Retinal pigment epithelial cell (primary cell): ENCODE data around the gene GPR141.

Experiments used
- DNase-seq: peaks from one replicate; pipeline ENCODE4 v3.0.0-alpha.2; 2010; ENCODE audit warnings: low read depth
- H3K4me3 ChIP-seq: 2 replicates; pipeline ENCODE4 v1.5.1; 2011; ENCODE audit warnings: mild to moderate bottlenecking, low read length, control low read depth, moderate library complexity
- TF ChIP-seq, protein P1 (sequence below): conservative IDR thresholded peaks from 2 replicates; pipeline ENCODE4 v1.5.1; 2011; ENCODE audit warnings: low read depth, low read length, control low read depth, inconsistent platforms

The GPR141 gene

DNA sequence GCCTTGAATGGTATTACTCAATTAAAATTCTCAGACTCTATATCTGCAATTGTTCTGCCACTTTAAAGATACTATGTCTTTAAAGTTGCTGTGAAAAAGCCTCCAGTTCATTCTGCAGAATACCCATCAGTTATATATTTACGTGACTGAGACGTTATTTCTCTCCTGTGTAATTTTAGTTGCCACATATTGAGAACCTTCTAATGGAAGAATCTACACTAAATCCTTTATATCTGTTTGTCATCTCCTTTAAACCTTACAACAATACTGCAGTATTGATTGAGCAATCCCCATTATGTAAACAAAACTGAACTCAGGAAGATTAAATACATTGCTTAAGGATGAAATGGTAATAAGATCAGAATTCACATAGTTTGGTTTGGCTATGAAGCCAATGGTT, 30.0 kb downstream of the GPR141 start:
- TF ChIP-seq, protein P1, sequence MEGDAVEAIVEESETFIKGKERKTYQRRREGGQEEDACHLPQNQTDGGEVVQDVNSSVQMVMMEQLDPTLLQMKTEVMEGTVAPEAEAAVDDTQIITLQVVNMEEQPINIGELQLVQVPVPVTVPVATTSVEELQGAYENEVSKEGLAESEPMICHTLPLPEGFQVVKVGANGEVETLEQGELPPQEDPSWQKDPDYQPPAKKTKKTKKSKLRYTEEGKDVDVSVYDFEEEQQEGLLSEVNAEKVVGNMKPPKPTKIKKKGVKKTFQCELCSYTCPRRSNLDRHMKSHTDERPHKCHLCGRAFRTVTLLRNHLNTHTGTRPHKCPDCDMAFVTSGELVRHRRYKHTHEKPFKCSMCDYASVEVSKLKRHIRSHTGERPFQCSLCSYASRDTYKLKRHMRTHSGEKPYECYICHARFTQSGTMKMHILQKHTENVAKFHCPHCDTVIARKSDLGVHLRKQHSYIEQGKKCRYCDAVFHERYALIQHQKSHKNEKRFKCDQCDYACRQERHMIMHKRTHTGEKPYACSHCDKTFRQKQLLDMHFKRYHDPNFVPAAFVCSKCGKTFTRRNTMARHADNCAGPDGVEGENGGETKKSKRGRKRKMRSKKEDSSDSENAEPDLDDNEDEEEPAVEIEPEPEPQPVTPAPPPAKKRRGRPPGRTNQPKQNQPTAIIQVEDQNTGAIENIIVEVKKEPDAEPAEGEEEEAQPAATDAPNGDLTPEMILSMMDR: no peak

DNA sequence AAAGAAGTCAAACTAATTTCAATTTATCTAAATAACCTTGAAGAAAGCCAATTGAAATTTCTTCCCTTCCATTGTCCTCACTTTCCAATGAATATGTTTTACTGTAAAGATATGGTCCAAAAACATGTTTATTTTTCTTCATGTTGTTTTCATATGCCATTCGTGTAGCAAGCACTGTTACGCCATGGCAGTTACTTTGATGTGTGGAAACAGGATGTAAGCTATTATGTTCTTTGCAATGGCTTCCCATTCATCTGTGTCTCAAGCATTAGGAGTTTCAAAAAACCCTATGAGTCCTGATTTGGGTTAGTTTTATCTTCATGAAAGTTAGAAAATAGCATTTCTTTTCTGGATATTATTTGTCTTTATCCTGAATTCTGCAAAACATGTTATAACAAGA, 31.0 kb downstream of the GPR141 start:
- no peak overlapping the region for H3K4me3 ChIP-seq
- DNase-seq: no peak
- TF ChIP-seq, protein P1: no peak

More for the DNA sequence above, 30.0 kb downstream of the GPR141 start:
- DNase-seq: no peak
- H3K4me3 ChIP-seq: no peak overlapping the region

DNA sequence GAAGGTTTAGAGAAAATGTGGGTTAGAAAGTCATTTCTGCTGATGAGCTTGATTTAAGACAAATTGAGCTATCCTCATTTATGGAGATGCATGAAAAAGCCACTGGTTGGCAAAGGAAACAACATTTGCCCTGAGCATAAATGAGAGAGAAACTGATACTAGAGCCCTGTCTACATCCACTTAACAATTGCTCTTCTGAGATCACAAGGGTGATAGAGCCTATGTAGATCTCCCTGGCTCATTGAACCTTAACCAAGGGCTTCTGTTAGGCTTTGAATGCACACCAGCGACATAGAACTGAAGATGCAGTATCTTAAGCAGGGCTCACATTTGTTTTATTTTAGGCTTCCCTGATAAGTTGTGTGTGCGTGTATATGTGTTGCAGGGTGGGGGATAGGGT, 35.0 kb downstream of the GPR141 start:
- TF ChIP-seq, protein P1: no peak
- no peak for DNase-seq
- H3K4me3 ChIP-seq: no peak overlapping the region

DNA sequence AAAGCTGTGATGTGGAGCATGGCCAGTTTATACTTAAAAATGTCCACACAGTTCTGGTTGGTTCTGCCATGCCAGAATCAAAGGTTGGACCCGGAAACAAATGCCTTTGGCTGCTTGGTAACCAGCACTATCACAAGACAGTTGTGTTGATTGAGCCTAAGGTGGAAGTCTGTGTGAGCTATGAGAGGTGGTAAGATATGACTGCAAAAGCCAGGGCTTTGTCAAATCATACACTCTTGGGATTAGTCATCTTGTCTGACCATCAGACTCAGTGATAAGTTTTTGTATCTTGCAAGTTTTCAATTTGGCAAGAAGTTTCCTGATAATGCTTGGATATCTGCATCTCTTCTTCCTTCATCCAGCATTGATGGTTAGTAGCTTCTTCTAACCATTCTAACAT, 35.5 kb downstream of the GPR141 start:
- TF ChIP-seq, protein P1: no peak
- no peak overlapping the region for H3K4me3 ChIP-seq
- DNase-seq: no peak

DNA sequence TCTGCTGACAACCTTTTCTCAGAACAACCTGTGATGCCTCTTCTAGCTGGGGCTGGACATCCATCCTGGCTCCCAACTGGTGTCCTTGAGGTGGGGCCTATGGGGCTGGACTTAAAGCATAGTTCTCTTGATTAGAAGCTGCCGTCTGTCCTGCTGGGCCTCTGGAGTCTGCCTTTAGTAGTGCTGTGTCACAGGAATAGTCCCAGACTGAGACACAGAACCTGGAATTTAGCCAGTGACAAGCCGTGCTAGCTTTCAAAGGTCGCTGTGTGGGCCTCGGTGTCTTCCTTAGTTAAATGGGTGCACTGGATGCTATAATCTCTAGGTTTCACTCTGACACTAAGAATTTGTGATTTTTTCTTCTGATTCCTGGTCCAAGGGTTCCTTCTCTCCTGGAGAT, 41.2 kb downstream of the GPR141 start:
- TF ChIP-seq, protein P1: no peak
- no peak overlapping the region for H3K4me3 ChIP-seq
- DNase-seq: no peak

DNA sequence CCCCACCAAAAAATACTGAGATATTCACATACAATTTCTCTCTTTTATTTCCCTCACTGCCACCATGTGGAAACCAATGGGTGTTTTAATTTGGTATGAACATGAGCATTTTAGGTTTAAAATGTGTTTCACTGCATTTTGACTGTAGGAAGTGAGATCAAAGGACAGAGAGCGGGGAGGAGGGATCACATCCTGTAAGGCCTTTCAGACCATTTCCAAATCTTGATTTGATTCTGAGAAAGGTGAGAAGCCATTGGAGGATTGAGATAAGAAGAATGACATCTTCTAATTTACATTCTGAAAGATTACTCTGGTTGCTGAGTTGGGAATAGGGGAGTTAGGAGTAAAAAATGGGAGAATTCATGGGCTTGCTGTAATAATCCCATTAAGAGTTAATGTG, 42.5 kb downstream of the GPR141 start:
- no peak for DNase-seq
- TF ChIP-seq, protein P1: no peak
- H3K4me3 ChIP-seq: no peak overlapping the region

DNA sequence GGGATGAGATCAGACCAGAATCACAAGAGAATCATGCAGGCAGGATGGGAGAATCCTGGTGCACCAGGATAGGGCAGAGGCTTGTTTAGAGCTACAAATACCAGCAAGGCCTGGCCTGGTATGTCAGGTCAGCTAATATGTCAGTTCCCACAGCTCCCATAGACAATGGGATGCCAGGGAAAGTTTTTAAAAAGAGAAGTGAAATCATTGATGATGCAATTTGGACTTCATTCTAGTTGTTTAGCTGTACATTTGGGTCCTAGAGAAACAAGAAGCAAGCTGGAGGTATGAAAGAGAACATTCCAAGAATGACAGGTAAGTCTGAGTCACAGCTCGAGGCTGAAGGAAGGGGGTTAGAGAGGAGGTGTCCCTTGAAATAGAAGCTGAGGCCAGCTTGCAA, 45.2 kb downstream of the GPR141 start:
- no peak for DNase-seq
- TF ChIP-seq, protein P1: no peak

More for the DNA sequence above, 45.2 kb downstream of the GPR141 start:
- H3K4me3 ChIP-seq: no peak overlapping the region
